Pancreas (tissue), 10 donors: Measurements from ENCODE around the gene ZNF71. TPM values are rescaled to one million over a fixed set of nuclear protein-coding genes. Genes with fewer than 3 reads are reported as not detected.

ENCODE experiments used
- ATAC-seq, 4 donors: fragments of 200-7000 bp; cut with Tn5 transposase; one replicate each; pipeline versions ENCODE4 v1.8.0 to v1.9.1; 2020; ENCODE audit warnings: mild to moderate bottlenecking in 4 of 4, moderate library complexity in 4 of 4
- DNase-seq, 6 donors: peaks; one replicate each; pipeline ENCODE4 v3.0.0-alpha.2; 2020
- FAIRE-seq: peaks from 2 replicates; lab custom pipeline; 2012; peaks lifted over from hg19 to GRCh38; lab: Jason Lieb, UNC
- H3K27ac ChIP-seq, 4 donors: fragments of 200-600 bp; sonication (generic); 1 replicate in 3 of 4; 2 replicates in 1 of 4; pipeline versions ENCODE4 v1.5.0 to v1.8.0; 2020
- H3K27me3 ChIP-seq, 4 donors: fragments of 200-600 bp; one replicate each; pipeline ENCODE4 v1.8.0; 2021
- H3K36me3 ChIP-seq, 3 donors: fragments of 200-600 bp; sonication (generic) in 1 of 3; one replicate each; pipeline versions ENCODE4 v1.5.0 to v1.8.0; 2020 to 2021
- H3K4me1 ChIP-seq, 3 donors: fragments of 200-600 bp; one replicate each; pipeline ENCODE4 v1.8.0; 2021
- H3K4me3 ChIP-seq, 4 donors: fragments of 200-600 bp; sonication (generic) in 2 of 4; one replicate each; pipeline versions ENCODE4 v1.5.0 to v1.8.0; 2020 to 2021
- H3K9me3 ChIP-seq, 4 donors: fragments of 200-600 bp; one replicate each; pipeline ENCODE4 v1.8.0; 2021
- CTCF ChIP-seq, 4 donors: fragments of 200-600 bp; sonication (generic) in 3 of 4; IDR thresholded peaks; one replicate each; pipeline versions ENCODE4 v1.5.0 to v1.8.0; 2021; ENCODE audit warnings: antibody characterized with exemption in 4 of 4
- WGBS, 2 donors: extraction: QIAGEN DNeasy Blood & Tissue Kit; methylation state at CpG; one replicate each; pipeline ENCODE4 v1.1.7; 2013; 5-methylcytosine and 5-hydroxymethylcytosine counted together
- intact Hi-C, 3 donors: fragments of 100-400 bp; cut with DNase I; formaldehyde crosslinking; loops; one replicate each; pipeline versions ENCODE4 v1.11.1 to v1.14.2; 2022
- polyA plus RNA-seq, 2 donors: library from polyadenylated mRNA; stranded (reverse); fragments of 200-250 nt; gene quantifications; one replicate each; pipeline ENCODE4 v1.2.3, GENCODE V29; 2013
- total RNA-seq, 6 donors: library from RNA; stranded (reverse); fragmentation: NEBNext Ultra II Directional in 4 of 6; extraction: Animal tissue kit (Norgen Biotek cat#: 25700) in 4 of 6; gene quantifications; one replicate each; pipeline versions ENCODE4 v1.2.1 to v1.2.4, GENCODE V29; 2021 to 2023
- donor health status: healthy with polysubstance abuse.
- donor health status: DM: no; HTN: no; CAD: no; lungs with moderate emphysema.
- donor health status: DM: no; HTN: no; CAD: no.
- donor health status: control.
- donor health status: control.
- donor health status: Bipolar disorder and iron deficiency.
- donor health status: DM: yes; HTN: yes; CAD: no.
- donor health status: DM: no; HTN: no; CAD: no.
- donor health status: DM: no; HTN: no; CAD: no.
- donor health status: DM: yes; HTN: yes; CAD: no.

Gene ZNF71
- 1 to 10 TPM; 1.8 to 4.1 (median 2.2) TPM for total RNA-seq
- 1 to 10 TPM; 1.8 to 1.9 TPM for polyA plus RNA-seq

GRCh38 chr19:56594783-56595547, at the start of gene ZNF71:
Gene ZNF71, plus strand, starts transcription at chr19:56595302. Its CDS starts 6,257 bp downstream, at chr19:56601559.
- FAIRE-seq: no peak
- intact Hi-C loops: no loop called here
- DNase-seq: peak; percentile 84 to 97 (median 89)
- TF ChIP-seq CTCF (IDR thresholded peaks at IDR 0.05): no peak
- Histone ChIP-seq H3K4me1 (no peaks in the 10 kb centered on the region), H3K36me3 (no peaks in the 10 kb centered on the region), H3K4me3 (peak within 1 kb of the TSS; percentile 85 to 95 (median 95)), H3K9me3 (no peaks in the 10 kb centered on the region), H3K27me3 (no peaks in the 10 kb centered on the region), H3K27ac (no peak within 1 kb of the TSS)
- peak; percentile 99 to 100 (median 99) for ATAC-seq
- WGBS, 2 donors: 0% methylated on average over 48 to 52 of the region's 52 CpGs

GRCh38 chr19:56547535-56547934, 47.6 kb upstream of the ZNF71 start:
- no peak overlapping the region for H3K4me3 ChIP-seq
- intact Hi-C loops: no loop called here
- H3K4me1 ChIP-seq: no peaks in the 10 kb centered on the region
- no peak for TF ChIP-seq CTCF (IDR thresholded peaks at IDR 0.05)
- no peaks in the 10 kb centered on the region for H3K27me3 ChIP-seq
- H3K27ac ChIP-seq: no peak overlapping the region
- DNase-seq (no peak), ATAC-seq (no peak), FAIRE-seq (no peak)
- 60 to 66% methylated on average over 6 of the region's 6 CpGs for WGBS, 2 donors
- peaks cover 0 to 7% (median 3%) of the 10 kb centered on the region in 4 donors for H3K9me3 ChIP-seq
- peaks cover 11 to 43% (median 25%) of the 10 kb centered on the region in 3 donors for H3K36me3 ChIP-seq

- TF ChIP-seq CTCF (IDR thresholded peaks at IDR 0.05): no peak
- no peaks in the 10 kb centered on the region for H3K27me3 ChIP-seq
- H3K9me3 ChIP-seq: peaks cover 0 to 44% (median 7%) of the 10 kb centered on the region in 4 donors
- H3K4me1 ChIP-seq: no peaks in the 10 kb centered on the region
- intact Hi-C loops: no loop called here
- FAIRE-seq: no peak
- no peak overlapping the region for H3K4me3 ChIP-seq
- WGBS, 2 donors: 81 to 97% methylated on average over 6 of the region's 6 CpGs
- no peak for DNase-seq
- no peak for ATAC-seq
- no peak overlapping the region for H3K27ac ChIP-seq
- peaks cover 4 to 40% (median 22%) of the 10 kb centered on the region in 3 donors for H3K36me3 ChIP-seq
Measured at GRCh38 chr19:56554272-56554869, 40.7 kb upstream of the ZNF71 start.

GRCh38 chr19:56562766-56563165, 32.3 kb upstream of the ZNF71 start:
- Histone ChIP-seq H3K4me1 (no peaks in the 10 kb centered on the region), H3K9me3 (peaks cover 0 to 8% (median 1%) of the 10 kb centered on the region in 4 donors), H3K27ac (no peak overlapping the region), H3K36me3 (no peaks in the 10 kb centered on the region), H3K4me3 (no peak overlapping the region), H3K27me3 (no peaks in the 10 kb centered on the region)
- no peak for TF ChIP-seq CTCF (IDR thresholded peaks at IDR 0.05)
- 92 to 98% methylated on average over 2 of the region's 2 CpGs for WGBS, 2 donors
- FAIRE-seq (no peak), DNase-seq (no peak), ATAC-seq (no peak)
- intact Hi-C loops: no loop called here
